HG03469 (cell line): ENCODE measurements around the gene CTIF.

ENCODE experiments used
- ATAC-seq: cut with Tn5 transposase; IDR thresholded peaks from one replicate; pipeline ENCODE4 v1.9.1; 2021; ENCODE audit warnings: mild to moderate bottlenecking, moderate library complexity, moderate number of reproducible peaks; ENCODE audit not compliant: unreplicated experiment

Gene CTIF

DNA sequence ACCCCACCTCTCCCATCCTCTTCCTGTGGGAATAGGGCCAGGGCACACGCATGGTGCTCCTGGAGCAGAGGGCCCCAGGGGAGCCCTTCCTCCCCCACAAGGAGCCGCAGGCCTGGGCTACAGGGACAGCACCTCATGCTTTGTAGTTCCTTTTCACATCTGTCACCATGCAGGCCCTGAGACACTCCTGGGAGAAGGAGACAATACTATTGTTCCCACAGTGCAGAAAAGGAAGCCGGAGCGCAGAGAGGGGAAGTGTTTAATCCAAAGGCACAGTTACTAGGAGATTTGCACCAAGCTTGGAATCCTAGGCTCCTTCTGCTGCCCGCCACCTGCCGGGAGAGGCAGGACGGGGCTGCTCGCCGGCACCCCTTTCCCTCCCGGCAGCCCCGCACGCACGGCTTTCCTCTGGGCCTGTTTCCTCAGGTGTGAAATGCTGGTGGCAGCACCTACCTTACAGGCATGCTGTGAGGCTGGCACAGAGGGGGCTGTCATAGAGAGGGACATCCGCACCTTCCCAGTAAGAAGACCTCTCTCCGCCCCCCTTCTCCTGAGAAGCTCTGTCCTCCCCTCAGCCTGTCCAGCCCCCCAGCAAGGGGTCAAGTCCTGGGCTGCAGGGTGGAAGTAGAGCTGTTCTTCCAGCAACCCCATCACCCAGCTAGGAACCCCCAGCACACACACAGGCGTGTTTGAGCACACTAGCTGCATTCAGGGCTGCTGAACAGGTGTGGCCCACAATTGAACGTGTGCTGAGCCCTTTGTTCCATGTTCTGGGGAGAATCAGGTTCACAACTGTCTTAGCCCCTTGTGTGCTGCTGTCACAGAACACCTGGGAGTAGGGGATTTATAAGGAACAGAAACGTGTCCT, 349.3 kb downstream of the CTIF start:
- no peak for ATAC-seq

DNA sequence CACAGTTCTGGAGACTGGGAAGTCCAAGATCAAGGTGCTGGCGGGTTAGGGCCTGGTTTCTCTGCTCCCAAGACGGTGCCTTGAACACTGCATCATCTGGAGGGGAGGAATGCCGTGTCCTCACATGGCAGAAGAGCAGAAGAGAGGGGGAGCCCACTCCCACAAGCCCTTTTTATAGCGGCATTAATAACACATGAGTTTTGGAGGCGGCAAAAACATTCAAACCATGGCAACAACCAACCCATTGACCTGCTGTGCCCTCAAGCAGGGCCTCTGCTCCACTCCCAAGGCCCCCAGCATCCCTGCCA, 349.9 kb downstream of the CTIF start:
- ATAC-seq: no peak

DNA sequence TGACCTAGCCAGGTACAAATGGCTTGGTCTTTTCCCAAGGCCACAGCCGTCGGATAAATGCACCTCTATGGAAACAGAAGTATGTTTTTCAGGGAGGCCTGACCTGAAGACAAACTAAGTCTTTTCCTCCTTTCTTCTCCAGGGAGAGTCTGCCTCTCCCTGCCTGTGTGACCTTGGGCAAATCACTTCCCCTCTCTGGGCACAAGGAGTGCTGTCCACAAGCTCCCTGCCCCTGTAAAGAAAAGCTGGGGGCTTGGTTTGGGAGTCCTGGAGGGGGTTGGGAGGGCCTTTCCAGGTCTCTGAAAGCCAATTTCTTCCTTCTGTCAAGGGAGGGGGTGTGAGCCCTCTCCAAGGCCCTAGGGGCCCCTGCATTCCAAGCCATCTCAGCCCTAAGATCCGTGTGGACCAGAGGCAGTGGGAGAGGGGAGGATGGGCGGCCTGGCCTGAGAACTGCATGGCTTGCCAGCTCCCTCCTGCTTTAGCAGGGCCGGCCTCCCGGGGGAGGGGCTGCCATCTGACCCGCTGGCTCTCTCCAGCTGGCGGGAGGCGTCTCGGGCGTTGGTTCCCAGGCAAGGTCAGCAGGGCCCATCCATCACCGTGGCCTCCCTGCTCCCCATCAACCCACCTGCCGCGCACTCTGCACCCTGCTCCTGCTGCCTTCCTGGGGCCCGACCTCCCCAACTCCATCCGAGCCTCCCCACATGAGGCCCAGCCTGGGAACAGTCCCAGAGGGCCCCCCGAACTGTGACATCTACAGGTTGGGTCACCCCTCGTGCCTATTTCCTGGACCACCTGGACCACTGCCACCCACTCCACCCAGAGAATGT, 350.5 kb downstream of the CTIF start:
- ATAC-seq: no peak

DNA sequence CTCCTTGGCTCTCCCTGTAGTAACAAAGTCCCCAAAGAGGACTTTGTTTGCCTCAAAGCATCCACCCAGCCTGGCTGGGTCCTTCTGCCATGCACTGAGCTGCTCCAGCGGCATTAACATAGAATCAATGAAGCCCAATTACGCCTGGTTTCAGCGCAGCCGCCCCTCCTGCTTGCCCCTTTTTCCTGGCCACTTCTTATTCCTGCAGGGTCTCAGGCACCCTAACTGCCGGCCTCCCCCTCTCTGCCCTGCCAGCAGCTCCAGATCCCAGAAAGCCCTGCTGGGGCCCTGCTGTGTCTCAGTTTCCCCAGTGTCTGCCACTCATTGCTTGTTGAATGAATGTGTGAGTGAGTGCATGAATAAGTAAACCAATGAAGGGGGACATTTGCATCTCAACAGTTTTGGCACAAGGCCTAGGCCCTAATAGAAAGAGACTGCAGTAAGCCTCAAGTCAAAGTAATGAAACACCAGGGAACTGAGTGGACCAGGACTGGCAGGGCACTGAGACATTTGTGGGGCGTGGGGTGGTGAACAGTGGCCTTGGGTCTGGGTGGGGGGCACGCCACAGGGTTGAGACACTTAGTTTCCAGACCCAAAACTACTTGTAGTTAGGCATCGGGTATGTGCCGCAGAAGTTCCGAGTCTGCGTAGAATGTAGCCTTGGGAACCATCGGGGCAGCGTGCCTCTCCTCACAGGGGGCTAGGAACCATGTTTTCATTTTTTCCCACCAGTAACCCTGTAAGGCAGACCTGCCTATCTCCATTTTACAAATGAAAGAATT, 351.3 kb downstream of the CTIF start:
- no peak for ATAC-seq

DNA sequence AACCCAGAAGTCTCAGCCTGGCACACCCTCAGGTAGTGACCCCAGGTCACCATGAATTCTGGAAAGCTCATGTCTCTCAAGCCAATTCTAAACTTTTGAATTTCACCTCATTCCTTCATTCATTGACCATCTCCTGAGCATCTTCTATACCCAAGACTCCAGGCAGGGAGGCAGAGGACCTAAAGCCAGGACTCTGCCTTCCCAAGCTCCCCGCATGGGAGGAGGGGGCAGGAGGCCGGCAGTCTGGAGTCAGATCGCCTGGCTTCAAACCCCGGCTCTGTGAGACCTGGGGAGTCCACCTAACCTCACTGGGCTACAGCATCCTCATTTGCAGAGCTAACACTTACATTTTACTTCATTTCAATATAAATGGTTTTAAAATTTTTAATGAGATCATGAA, 352.9 kb downstream of the CTIF start:
- no peak for ATAC-seq

DNA sequence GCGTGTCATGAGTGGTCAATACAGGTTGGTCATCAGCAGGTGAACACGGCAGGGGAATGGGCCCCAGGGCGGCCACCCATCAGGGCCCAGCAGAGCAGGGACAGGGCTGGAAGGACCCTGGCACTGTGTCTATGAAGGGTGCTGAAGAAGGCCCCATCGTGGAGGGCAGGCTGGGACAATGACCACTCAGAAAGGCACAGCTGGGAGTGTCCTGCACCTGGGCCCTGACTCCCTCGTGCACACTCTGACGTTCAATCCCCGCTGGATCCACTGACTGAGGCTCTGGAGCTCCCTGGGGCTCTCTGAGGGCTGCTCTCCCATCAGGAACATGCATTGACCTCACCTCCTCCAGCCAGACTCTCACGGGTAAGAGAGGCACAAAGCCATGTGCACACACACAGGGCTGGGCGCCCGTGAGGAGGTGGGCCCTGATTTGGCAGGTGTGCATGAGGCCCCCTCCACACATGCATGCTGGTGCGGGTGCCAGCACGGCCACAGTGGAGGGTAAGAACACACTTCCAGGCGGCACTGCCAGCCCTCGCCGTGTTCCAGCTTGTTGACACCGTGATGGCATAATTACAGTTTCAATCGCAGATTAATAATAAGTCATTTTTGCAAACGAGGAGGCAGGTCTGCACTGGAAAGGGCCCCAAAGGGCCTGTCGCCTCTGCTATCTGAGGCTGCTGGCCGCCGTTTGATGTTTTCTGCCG, 353.5 kb downstream of the CTIF start:
- no peak for ATAC-seq

DNA sequence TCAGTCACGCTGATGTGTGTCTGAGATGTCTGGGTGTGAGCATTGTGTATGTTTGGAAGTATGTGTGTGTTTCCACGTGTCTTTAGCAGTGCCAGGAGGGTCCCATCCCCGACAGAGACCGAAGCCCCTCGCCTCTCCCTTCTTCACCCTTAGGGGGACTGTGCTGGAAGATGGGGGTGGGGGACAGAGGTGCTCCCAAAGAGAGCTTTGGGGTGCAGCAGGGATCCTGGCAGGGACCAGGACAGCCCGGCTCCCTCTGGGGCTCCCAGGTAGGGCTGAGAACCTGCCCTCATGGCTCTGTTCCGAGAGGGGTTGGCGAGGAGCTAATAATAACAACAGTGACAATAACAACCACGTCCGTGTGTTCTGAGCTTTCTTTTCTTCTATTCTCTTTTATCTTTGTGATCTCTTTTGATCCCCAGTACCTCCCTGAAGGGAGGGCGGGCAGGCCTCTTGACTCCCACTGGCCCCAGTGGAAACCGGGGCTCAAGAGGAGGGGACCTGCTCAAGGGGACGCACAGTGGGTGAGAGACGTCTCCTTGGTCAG, 354.3 kb downstream of the CTIF start:
- no peak for ATAC-seq

DNA sequence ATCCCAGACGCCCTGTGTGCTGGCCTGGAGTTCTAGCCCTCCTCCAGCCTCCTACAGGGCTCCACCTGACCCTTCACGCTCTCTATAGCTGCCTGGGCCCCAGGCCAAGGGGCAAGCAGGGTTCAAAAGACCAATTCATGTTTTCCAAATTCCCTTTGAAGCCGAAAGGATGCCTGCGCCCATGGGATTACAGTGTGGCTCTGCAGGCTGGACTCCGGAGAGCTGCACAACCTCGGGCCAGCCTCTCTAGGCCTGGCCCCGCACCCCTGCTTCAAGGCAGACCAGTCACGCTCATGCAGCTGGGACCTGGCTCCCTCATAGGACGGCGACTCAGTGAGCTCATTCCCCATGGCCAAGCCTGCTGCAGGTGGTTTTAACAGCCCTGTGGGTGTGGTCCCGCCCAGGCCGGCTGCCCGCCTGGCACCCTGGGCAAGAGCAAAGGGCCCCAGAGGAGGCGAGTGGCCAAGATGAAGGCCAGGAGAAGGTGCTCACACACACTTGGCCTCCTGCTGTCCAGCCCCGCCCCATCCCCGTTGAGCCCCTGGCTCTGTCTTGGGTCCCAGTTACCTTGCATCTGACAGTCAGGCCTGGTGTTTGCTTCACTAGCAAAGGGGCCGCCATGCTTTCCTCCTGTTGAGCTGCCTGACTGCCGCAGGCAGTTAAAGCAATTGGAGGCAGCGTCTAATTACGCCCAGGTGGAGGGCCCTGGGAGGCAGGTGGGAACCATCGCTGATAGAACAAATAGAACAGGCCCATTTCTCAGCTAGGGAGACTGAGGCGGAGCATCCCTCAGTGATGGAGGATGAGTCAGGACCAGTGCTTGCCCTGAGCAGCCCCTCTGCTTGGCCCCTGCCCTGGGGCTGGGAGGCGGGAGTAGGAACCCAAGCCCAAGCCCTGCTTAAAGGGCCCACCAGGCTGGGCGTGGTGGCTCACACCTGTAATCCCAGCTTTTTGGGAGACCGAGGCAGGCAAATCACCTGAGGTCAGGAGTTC, 355.1 kb downstream of the CTIF start:
- ATAC-seq: no peak

DNA sequence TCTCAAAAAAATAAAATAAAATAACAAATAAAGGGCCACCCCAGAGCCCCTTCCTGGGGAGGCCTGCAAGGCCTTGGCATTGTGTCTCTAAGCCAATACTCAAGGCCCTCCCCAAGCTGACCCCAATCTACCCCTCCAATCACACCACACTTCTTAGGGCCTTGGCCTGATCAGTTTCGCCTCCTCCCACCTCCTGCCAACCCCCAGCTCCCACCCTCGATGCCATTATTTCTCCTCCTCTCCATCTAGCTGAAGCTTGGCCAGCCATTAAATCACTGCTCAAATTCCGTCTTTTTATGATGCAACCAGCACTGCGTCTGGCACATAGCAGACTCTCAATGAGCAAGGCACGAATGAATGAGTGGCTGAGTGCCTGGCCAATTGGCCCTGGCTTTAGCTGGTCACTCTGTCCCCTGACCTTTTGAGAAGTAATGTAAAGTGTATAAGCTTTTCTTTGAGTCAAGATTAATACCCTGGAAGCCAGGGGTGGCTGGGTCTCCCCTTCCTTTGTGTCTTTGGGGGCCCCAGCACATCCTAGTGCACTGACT, 356.0 kb downstream of the CTIF start:
- no peak for ATAC-seq

DNA sequence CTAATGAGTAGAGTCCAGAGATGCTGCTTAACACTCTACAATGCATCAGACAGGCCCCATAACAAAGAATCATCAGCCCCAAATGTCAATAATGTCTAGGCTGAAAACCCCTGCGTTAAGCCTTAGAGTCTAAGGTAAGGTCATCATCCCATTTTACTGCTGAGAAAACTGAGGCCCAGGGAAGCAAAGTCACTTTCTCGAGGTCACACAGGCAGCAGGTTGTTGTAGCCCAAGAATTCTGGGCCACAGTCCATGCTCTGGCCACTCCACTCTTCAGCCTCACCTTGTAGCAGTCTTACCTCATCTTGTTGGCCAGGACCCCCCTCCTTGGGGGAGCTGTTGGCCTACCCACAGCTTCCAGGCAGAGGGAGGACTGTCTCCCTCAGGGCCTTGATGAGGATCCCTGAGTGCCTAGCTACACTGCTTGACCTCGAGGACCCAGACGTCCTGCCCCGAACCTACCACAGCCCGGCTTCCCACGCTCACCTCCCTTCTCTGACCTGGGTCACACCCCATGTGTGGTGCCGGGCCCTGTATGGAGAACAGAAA, 357.6 kb downstream of the CTIF start:
- ATAC-seq: no peak

DNA sequence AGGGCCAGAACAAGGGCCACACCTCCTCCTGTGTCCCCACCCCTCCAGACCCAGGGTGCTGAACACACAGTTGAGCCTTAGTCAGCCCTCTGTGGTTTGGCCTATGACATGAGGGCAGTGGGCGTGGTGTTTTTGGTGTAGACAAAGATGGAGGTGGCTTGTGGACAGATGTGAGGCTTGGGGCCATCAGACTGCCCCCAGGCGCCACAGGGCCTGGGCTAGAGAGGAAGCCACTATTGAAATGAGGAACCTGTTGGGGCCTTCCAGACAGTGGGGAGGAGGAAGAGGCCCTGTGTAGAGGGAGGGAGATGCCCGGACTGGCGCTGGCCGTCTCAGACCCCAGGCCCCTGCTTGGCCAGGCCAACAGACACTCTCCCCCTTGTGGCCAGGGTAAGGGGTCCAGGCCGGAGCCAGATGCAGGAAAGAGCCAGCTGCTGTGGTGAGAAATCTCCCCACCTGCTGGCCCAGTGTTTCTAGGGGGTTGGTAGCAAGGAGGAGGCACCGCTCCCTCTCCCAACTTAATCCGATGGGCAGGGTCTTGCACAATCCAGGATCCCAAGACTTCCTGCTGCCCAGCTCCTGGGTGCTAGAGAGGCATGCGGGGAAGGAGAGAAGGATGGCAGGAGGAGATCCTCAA, 358.2 kb downstream of the CTIF start:
- ATAC-seq: peak; percentile 67

DNA sequence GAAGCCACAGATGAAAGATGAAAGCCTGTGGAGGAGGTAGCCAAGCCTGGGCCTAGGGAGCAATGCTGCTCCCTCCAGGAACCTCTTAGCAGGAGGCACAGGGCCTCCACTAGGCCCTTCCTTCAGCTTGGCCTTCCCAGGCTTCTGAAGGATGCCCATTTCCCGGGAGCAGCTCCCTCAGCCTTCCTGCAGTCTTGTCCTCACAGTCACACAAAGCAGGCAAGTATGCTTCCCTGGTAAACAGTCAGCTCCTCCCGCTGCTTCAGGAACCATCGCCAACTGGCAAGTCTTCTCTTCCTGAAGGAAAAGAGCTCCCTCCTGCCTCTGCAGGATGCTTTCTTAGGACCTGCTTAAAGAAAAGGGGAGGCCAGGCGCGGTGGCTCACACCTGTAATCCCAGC, 358.7 kb downstream of the CTIF start:
- no peak for ATAC-seq

DNA sequence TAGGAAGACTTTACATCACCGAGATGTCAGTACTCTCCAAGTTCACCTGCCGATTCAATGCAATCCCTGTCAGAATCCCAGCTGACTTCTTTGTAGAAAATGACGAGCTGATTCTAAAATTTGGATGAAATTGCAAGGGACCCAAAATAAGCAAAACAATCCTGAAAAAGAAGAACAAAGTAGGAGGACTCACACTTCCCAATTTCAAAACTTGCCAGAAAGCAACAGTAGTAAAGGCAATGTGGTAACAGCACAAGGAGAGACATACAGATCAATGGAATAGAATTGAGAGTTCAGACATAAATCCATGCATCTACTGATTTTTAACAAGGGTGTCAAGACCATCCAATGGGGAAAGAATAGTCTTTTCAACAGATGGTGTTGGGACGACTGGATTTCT, 359.7 kb downstream of the CTIF start:
- no peak for ATAC-seq

DNA sequence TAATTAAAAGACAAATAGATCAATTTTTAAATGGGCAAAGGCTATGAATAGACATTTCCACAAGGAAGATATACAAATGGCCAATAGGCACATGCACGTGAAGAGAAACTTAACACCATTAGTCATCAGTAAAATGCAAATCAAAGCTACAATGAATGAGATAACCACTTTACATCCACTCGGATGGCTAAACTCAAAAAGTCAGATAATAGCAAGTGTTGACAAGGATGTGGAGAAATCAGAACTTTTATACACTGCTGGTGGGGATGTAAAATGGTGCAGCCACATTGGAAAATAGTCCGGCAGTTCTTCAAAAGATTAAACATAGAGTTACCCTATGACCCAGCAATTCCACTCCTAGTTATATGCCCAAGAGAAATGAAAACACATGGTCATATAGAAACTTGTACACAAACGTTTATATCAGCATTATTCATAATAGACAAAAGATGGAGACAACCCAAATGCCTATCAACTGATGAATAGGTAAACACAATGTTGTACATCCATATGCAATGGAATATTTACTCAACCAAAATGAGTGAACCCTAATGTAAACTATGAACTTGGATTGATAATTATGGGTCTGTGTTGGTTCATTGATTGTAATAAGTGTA, 360.8 kb downstream of the CTIF start:
- no peak for ATAC-seq

DNA sequence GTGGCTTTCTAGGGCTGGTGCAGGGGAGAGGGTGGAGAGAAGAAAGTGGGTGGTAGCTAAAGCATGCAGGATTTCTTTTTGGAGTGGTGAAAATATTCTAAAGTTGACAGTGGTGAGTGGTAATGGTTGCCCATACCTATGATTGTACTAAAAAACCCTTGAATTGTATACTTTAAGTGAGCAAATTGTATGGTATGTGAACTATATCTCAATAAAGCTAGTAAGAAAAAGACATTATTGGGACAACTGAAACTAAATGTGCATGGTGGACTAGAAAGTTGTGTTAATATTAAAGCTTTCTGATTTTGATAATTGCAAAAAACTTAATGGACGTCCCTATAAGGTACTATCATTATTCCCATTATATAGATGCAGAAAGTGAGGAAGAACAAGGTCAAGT, 361.6 kb downstream of the CTIF start:
- no peak for ATAC-seq

DNA sequence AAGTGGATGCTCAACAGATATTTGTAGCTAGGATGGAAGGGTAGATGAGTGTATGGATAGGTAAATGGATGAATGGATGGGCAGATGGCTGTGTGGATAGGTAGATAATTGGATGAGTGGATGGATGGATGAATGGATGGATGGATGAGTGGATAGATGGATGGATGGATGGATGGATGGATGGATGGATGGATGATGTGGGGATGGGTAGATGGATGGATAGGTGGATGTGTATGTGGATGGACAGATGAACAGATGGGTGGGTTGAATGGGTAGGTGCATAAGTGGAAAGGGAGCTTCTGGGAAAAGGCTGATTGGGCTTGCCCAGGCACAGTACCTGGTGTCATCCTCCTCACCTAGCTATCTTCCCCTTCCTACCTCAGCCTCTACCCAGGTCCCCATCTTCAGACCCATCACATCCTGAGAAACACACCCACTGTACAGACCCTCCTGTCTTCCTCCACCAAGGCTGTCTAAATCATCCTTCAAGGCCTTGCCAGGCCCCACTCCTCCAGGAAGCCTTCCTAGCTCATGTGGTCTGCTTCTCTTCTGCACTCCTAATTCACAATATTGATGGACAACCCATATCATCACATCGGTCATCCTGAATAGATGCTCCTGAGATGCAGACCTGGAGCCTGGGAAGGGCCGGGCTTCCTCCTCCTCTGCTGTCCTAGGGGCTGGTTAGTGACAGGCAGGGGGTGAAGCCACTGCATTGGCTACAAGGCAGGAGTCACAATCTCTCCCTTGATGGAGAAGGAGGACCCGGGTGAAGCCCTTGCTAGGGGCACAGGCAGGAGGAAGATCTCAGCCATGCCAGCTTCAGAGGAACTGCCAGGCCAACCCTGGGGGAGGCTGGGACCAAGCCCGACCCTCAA, 362.6 kb downstream of the CTIF start:
- ATAC-seq: no peak
